NCI-H1105 (cell line): Measurements from ENCODE around the gene PLCH2.
"Not testable (repeated sequence)": the region's sequence is repeated elsewhere in the genome, so short reads cannot be mapped to it uniquely, and the experiment has no call there.

Source experiments
- DNase-seq: peaks from one replicate; lab custom pipeline; 2025; lab: John Stamatoyannopoulos, UW

The PLCH2 gene

DNA sequence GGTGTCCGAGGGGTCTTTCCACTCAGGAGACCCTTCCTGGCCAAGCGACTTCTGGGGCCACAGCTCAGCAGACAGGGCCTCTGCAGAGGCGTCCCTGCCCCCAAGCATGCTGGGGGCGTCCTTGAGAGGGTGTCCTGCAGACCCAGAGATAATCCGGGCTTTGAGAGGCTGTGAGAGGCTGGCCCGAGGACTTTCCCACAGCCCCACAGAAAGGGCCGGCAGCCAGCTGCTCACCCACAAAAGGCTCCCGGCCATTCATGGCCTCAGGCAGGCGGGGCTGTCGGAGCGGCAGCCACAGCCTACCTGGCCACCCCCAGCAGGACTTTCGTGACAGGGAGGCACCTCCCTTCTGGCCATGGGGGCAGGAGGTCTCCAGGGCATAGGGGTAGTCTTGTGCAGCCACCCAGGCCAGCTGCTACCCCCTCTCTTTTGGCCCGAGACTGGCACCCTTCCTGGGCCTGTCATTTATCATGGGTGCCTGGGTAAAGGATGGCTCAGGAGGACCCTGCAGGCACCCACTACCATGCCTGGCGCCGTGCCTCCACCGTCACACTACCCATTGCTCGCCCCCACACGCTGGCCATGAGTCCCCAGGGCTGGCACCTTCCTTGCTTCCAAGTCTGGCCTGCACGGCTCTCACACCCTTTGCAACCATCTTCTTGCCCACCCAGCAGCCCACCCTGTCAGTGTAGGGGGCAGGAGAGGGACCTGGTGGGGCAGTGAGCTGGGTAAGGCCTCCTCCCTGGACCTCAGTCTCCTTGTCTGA lies 69.0 kb downstream of the PLCH2 start:
- no peak for DNase-seq

DNA sequence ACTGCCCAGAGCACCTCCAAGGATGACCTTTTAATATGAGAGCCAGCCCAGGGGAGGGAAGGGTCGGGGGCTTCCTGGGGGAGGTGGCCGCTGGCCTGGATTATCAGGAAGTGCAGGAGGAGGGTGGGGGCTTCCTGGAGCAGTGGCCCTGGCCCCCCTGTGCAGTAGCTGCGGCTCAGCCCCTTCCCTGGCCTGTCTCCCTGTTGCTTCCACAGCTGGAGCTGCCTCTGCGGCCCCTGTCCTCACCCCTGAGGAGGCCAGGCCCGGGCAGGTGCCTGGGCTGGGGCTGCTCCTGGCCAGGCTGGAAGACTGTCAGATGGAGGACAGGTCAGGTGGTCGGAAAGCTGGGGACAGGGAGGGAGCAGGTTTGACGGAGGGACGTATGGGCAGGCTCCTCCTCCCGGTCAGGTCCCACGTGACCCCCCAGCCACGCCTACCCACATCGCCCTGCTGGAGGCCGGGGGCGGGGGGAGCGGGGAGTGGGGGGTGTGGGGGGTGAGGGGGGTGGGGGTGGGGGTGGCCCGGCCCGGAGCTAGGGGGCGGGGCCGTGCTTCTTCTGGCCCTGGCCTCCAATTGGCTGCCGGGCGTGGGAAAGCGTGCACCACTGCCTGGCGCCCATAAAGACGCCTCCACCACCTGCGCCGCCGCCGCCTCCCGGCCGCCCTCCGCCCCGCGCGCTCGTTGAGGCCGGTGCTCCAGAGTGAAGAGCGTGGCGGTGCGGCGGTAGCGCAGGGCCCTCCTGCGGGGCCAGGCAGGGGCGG lies 69.8 kb downstream of the PLCH2 start:
- DNase-seq: peak; percentile 45

DNA sequence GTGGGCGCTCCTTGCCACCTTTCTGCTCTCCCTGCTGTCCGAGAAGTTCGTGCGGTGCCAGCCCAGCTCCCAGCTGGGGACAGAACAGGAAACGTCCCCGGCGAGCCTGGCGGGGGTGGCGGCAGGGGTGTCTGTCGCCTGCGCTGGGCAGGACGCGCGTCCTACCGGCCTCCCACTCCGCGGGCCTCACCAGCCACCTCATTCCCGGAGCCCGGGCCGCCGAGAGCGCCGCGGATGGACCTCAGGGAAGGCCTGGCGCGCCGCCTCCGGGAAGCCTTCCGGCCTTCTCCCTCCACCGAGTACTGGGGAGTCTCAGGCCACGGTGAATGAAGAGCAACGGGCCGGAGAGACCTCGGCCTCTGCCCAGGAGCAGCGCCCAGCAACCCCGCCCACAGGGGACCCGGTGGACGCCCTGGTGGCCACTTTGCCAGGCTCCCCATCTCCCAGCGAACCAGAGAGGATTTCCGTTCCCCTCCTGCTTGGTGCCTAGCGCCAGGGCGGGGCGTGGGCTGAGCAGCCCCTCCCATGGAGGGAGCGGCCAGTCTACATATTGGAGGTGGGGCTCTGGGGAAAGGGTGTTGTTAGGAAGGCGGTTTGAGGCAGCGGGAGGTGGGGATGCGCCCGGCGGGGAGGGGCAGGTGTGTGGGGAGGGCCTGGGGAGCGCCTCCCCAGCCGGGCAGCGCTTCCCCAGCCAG lies 70.6 kb downstream of the PLCH2 start:
- no peak for DNase-seq

DNA sequence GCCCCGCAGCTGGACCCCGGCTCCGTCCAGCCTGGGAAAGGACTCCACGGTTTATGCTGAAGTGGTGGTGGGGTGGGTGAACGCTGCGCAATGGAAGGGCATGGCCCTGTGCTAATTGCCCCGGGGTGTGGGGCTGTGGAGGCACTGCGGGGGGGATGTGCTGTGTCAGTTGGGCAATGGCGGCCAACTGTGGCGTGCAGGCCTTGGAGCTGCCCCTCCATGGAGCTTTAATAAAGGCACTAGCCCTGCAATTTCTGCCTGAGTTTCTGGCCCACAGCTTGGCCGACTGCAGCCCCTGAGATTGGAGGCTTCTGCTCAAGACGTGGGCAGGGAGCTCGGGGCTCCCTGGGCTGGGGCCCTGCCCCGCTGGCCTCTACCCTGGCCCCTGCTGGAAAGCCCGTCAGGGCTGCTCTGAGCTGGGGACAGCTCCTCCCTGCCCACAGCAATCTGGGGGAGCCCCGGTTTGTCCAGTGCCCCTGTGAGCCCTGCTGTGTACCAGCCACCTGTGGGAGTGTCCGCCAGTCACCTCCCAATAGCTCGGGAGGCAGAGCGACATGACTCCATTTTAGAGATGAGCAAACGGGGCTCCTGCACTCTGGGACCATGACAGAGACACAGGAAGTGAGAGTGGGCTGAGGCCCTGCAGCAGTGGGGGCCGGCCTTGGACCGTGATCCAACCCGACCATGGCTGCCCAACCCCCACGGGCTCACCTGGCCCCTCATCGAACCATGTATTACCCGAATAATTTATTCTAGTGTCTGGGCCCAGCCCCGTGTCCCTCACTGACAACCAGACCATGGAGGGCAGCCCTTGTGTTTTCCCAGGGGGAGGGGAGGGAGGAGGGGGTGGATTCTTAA lies 71.3 kb downstream of the PLCH2 start:
- DNase-seq: no peak

DNA sequence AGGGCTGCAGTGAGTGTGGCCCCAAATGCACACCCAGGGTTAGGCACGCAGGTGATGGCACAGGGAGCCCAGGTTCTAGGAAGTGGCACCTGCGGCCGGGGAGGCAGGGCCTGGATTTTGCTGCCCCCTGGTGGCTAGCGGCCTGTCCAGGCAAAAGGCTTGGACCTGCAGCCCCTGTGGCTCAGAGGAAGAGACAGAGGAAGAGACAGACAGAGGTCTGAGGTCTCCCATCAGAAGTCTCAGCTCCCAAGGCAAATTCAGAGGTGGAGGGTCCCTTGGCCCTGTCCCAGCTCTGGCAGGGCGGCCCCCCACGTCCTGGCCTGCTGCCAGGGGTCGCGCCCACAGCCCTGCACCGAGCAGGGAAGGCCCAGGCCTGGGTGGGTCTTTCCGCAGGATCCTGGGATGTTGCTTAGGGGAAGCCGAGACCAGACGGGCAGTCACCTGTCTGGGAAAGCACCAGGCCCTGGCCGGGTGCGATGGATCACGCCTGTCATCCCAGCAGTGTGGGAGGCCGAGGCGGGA lies 72.0 kb downstream of the PLCH2 start:
- DNase-seq: peak; percentile 55

DNA sequence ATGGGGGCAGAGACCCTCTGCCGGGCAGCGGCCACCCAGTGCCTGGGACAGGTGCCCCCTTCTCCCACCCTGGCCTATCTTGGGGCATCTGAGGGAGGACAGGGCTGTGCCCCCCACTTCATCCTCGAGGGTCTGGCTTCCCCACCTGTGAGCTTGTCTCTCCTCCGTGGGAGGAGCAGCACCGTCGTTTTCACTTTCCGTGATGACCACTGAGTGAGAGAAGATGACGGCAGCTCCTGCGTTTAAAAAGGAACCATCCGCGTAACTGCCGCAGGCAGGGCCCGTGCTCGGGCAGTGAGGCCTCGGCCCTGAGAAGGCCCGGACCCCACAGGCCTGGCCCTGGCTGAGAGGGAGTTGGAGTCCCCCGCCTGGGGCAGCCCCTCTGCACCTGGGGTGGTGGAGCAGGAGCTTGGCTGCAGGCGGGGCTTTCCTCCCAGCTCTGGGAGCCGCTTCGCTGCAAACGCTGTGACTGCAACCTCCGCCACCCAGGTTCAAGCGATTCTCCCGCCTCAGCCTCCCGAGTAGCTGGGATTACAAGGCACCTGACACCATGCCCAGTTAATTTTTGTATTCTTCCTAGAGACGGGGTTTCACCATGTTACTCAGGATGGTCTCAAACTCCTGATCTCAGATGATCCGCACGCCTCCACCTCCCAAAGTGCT lies 73.4 kb downstream of the PLCH2 start:
- DNase-seq: not testable (repeated sequence)

- DNase-seq: not testable (repeated sequence)
Measured at GRCh38 chr1:2550309-2550861, 74.3 kb downstream of the PLCH2 start.

GRCh38 chr1:2551544-2551943 lies 75.5 kb downstream of the PLCH2 start:
- DNase-seq: not testable (repeated sequence)

DNA sequence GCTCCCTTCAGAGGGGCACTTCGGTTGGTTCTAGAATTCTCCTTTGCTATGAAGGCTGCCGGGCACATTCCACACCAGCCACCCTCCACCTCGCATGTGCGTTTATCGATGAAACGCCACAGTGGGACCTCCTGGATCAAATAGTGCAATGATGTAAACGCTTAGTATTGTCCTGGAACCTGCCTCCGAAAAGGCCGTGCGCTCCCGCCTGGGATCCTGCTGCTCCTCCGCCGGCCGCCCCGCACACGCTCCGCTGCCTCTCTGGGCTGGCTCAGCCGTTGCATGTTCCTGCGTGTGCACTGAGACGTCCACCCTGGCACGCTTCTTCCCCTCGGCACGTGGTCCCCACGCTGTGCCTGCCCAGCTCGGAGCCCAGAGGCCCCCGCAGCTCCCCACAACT lies 76.1 kb downstream of the PLCH2 start:
- no peak for DNase-seq

- not testable (repeated sequence) for DNase-seq
Measured at GRCh38 chr1:2553076-2553475, 77.0 kb downstream of the PLCH2 start.

- DNase-seq: no peak
Measured at GRCh38 chr1:2553871-2554620, 78.0 kb downstream of the PLCH2 start.

- DNase-seq: no peak
Measured at GRCh38 chr1:2554621-2555387, 78.7 kb downstream of the PLCH2 start.
